Measurements from ENCODE around the gene CACNA2D3.

The CACNA2D3 gene

DNA sequence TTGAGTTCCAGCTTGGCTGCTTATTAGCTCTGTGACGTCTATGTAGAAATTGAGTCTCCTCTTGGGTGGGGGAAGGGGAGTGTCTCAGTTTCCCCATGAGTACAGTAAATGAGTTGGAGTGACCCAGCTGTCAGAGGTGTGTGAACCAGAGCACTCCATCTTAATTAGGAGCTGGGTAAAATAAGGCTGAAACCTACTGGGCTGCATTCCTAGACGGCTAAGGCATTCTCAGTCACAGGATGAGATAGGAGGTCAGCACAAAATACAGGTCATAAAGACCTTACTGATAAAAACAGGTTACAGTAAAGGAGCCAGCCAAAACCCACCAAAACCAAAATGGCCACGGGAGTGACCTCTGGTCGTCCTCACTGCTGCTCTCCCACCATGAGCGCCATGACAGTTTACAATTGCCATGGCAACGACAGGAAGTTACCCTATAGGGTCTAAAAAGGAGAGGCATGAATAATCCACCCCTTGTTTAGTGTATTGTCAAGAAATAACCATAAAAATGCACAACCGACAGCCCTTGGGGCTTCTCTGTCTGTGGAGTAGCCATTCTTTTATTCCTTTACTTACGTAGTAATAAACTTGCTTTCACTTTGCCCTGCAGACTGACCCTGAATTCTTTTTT lies 222.4 kb downstream of the CACNA2D3 start:
- DNase-seq = no peak

DNA sequence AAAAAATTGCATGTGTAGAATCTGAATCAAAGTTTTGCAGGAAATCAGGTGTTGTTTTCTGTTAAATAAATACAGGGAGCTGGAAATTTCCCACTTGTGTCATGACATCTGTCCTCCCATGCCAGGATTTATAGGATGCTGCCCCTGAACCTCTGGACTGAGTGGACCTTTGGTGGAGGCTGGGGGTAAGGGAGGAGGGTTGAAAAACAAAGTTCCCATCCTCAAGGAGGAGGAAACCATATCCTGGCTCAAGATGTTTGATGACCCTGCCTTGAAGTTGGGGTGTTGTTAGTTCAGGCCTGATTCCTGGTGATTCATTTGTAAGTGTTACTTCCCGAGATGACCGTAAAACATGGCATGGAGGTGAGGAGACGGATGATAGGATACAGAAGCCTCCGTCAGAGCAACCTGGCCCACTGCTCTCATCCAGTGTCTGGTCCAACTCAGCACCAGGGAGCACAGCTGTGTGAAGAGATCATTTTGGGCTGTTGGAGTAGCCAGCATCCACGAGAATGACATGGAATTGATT lies 223.6 kb downstream of the CACNA2D3 start:
- DNase-seq = no peak

DNA sequence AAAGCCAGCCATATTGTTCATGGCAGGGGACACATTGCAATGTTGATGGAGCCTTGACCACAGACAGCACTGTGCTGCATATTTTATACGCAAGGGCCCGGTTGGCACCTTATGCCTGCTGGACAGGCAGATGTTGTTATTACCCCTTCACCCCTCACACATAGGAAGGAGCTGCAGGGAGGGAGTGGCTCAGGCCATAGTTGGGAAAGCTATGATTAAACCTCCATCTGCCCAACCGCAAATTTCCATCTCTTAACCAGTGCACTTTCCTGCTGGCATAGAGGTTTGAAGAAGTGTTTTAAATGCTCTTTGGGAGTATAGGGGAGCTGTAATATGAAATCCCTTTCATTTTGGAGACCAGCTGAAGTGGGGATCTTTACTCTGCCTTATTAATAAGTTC lies 224.7 kb downstream of the CACNA2D3 start:
- no peak for DNase-seq

DNA sequence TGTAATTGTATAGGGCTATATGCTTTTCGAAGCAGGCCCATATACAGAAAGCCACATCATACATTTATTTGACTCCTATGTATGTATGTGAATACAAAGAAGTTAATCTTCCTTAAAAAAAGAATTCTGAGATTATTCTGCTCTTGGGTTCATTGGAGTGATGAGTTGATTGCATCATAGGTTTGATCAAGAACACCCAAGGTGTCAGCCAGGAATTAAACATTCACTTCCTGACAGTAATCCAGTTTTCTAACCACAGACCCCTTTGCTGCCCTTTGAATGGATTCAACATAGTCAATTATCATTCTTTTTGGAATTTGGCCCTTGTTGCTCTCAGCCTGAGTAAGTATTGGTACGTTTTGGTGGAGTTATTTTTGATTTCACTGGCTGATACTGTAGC lies 225.6 kb downstream of the CACNA2D3 start:
- DNase-seq = no peak

- DNase-seq = no peak
Observed at GRCh38 chr3:54349231-54349652, 226.9 kb downstream of the CACNA2D3 start.

DNA sequence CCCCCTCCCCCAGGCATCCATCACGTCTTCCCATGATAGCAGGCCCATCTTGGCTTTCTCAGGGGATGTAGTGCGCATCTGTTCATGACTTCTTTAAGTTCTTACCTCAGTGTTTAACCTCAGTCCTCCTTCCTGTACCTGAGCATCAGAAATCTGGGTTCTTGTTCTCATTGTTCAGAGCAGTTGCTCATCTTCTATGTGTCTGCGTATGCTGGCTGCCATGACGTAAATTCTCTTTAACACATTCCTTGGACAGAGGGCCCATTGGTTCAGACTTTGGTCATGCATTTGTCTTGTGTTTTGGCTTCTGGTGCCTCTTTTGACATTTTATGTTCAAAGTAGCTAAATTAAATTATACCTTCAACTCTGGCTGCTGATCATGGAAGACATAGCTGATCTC lies 227.3 kb downstream of the CACNA2D3 start:
- DNase-seq = no peak

GRCh38 chr3:54353546-54353945 lies 231.2 kb downstream of the CACNA2D3 start:
- DNase-seq = no peak

DNA sequence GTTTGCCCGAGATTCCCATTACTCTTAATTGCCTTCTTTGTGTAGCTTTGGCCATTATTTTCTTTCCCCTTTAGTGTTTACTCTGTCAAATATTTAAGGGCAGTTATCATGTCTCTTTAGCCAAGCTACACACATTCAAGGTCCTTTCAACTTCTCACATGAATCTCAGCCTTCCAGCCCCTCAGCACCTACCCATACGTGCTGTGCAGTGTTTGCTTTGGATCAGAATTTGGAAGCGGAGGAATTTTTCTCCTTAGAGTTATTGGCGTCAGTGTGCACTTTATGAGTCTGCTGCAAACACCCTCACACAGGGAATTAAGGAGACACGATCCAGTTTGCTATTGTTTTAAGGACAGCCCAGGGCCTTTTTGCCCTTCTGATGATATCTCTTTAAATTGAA lies 231.6 kb downstream of the CACNA2D3 start:
- DNase-seq = no peak

DNA sequence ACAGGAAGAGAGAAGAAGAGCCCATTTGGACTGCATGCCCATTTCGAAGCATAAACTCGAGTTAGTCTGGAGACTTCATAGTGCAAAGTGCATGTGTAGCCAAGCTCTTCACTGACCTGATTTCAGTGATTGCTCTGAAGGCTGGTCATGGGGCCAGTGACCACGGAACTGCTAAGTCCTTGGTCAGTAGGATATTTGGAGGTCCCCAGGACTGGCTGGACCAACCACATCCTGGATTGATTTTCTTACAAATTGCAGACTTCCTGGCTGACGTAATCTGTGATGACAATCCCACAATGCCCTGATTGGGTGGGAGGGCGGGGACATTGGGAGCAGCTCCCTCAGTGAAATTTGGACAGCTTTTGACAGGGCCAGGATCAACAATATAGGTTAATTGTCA lies 233.4 kb downstream of the CACNA2D3 start:
- no peak for DNase-seq

GRCh38 chr3:54356261-54357045 lies 234.1 kb downstream of the CACNA2D3 start:
- DNase-seq = no peak

- DNase-seq = no peak
Observed at GRCh38 chr3:54357301-54357700, 234.9 kb downstream of the CACNA2D3 start.

DNA sequence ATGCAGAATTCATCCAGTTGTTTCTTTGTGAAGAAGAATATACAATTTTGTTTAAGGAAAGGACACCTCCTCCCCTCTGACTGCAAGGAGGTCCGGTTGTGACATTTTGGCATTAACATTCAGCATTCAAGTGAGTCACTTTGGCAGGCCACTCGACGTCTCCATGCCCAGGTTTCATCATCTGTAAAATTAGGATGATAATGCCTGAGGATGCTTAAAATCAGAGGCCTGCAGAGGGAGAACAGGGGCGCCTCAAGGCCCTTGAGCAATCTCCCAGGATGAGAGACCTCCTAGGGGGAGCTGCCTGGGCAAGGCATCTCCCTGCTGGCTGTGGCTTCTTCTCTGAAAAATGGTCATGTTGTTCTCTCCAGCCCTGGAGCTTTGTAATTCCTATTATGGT lies 236.0 kb downstream of the CACNA2D3 start:
- no peak for DNase-seq

DNA sequence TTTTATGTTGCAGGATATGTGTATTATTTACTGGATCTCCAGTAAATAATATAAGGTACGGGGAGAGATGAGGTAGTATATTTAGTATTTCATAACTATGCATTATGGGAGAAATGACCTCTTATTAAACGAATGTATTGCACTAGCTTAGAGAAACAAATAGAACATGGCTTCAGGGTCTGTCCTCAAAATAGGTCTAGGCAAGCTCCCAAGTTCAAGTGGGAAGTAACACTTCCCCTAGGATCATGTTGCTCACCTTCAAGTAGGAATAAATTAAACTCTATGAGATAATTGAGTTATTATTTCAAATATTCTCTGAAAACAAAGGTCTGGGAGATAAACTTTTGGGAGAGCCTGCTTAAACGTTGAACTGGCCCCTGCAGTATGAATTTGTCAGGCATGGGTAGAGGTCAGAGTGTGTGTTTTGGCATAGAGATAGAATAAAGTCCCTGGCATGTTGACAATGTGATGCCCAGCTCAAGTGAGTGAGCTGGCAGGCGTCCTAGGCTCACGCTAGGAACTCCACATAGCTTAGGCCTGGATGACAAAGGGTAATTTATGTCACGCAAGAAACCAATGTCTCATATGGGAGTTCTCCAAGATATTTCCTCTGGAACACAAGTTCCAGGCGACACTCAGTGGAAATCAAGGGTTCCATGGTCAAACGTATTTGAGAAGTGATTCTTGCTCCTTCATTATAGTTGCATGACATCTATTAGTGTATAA lies 236.8 kb downstream of the CACNA2D3 start:
- DNase-seq = peak; percentile 77

- no peak for DNase-seq
Observed at GRCh38 chr3:54360320-54360719, 238.0 kb downstream of the CACNA2D3 start.

DNA sequence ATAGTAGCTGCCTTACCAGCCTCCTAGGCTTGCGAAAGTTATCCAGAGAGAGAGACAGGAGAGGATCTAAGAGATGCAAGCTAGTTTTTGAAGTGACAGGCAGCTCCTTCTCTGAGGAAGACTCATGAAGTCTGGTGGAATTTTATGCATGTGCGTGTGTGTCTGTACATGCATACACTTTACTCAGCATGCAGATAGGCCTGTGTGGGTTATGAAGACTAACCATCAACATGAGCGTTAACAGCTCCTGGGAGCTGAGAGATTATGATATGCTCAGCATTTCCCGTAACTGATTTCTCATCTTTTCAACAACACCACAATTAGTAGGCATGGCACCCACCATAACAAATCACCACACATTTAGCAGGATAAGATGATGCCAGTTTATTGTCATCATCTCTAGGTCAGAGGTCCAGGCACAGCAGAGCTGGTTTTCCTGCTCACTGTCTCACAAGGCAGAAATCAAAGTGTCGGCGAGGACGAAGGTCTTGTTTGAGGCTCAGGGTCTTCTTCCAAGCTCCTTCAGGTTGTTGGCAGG lies 239.5 kb downstream of the CACNA2D3 start:
- DNase-seq = no peak

DNA sequence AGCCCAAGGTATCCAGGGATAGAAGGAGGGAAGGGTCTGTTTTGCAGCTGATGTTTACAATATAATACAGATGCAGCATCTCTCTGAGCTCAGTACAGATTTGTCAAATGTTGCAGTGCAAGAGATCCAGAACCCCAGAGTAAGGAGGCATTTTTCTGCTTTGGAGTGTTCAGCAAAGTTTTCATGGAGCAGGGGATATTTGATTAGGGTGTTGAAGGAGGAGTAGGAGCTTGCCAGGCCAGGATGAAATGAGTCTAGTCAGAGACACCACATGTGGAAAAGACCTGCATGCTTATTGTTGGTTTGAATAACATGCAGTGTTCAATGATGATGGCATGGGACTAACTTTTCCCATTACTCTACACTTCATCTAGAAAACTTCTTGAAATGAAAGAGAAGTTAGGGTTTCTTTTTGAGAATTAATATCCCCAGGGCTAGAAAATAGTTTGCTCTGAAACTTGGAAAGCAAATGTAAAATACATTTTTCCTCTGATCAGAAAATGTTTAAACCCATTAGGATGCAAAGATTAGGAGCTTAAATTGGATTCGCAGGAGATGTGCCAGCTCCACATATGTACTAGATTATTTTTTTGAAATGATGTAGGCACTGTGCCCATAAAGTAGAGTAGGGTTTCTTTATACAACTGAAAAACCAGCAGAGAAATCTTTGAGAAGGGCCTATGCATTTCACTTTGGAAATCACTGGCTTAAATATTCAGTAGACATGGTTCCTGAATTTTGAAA lies 243.8 kb downstream of the CACNA2D3 start:
- DNase-seq = no peak

- DNase-seq = peak; percentile 79
Observed at GRCh38 chr3:54366839-54367238, 244.5 kb downstream of the CACNA2D3 start.

DNA sequence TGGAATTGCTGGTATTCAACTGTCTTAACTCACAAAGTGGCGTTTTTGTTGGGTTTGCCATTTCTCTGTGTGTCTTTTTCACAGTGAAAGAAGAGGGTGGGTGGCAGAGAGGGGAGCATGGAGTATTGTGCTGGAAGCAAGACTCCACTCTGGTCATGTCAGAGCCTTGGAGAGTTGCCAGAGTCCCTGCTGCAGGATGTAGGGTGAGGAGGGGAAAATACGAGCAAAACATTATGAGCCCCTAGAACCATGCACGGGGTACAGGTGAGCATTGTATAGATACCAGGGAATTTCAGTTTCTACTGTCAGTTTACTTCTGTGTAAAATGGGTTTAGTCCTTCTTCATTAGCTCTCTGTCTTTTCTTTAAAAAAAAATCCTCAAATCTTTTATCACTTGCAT lies 249.9 kb downstream of the CACNA2D3 start:
- peak; percentile 44 for DNase-seq

DNA sequence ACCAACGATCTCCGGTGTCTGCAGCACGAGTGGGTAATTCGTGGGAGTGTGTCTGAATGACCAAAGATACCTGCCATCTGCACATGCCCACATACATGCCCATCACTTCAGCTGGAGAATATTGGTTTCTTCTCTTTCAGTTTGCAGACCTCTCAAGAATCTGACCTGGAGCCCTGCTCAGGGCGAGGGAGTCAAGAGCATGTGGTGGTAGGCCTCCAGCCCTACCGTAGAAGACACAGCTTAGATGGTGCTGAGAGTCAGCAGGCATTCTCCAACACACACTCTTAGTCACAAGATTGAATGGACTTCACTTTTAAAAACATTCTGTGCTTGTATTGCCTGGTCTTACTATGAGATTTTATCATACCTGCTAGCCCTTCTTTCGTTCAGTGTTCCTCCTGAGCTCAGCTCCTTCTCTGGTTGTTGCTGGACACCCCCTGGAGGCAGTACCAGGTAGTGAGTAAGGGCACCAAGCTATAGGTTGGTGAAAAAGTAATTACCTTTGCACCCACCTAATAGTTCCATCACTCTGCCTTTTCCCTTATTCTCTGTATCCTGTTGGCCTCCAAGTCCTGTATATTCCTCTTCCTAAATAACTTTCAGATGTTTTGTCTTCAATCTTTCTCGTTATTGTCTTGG lies 252.0 kb downstream of the CACNA2D3 start:
- no peak for DNase-seq

- no peak for DNase-seq
Observed at GRCh38 chr3:54376142-54376807, 253.9 kb downstream of the CACNA2D3 start.

DNA sequence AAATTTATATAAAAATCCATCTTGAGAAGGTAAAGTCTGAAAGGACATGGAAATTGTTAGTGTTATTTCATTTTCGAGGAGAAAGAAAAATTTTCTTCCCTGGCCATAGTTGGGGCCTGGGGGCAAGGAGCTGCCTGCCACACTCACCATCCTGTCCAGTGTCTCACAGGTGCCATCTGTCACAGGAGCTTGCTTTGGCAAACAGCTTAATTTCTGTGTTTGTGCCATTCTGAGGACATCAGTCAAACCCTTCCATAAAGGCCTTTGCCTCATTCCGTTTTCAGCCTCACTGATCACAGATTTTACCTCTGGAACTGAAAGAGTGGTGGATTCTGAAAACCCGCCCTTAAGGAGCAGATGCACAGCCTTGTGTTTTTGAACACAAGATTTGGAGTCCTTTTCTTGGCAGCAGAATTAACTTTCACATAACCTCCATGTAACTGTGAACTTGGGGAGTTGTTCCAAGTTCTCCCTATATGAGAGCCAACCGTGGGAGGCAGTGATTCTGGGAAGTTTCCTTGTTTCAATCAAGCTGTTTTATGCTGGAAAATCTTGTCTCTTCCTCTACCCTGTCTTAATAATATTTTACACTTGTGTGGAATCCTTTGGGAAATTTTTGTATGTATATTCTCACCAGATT lies 254.7 kb downstream of the CACNA2D3 start:
- DNase-seq = no peak

All from NCI-H345 (cell line).